Pancreas (tissue), 10 donors: ENCODE measurements around the gene CCDC92. TPM values are rescaled to one million over a fixed set of nuclear protein-coding genes. Genes with fewer than 3 reads are reported as not detected.

ENCODE experiments used
- ATAC-seq, 4 donors: fragments of 200-7000 bp; cut with Tn5 transposase; one replicate each; pipeline versions ENCODE4 v1.8.0 to v1.9.1; 2020; ENCODE audit warnings: mild to moderate bottlenecking in 4 of 4, moderate library complexity in 4 of 4
- DNase-seq, 6 donors: peaks; one replicate each; pipeline ENCODE4 v3.0.0-alpha.2; 2020
- FAIRE-seq: peaks from 2 replicates; lab custom pipeline; 2012; peaks lifted over from hg19 to GRCh38; lab: Jason Lieb, UNC
- H3K27ac ChIP-seq, 4 donors: fragments of 200-600 bp; sonication (generic); 1 replicate in 3 of 4; 2 replicates in 1 of 4; pipeline versions ENCODE4 v1.5.0 to v1.8.0; 2020
- H3K27me3 ChIP-seq, 4 donors: fragments of 200-600 bp; one replicate each; pipeline ENCODE4 v1.8.0; 2021
- H3K36me3 ChIP-seq, 3 donors: fragments of 200-600 bp; sonication (generic) in 1 of 3; one replicate each; pipeline versions ENCODE4 v1.5.0 to v1.8.0; 2020 to 2021
- H3K4me1 ChIP-seq, 3 donors: fragments of 200-600 bp; one replicate each; pipeline ENCODE4 v1.8.0; 2021
- H3K4me3 ChIP-seq, 4 donors: fragments of 200-600 bp; sonication (generic) in 2 of 4; one replicate each; pipeline versions ENCODE4 v1.5.0 to v1.8.0; 2020 to 2021
- H3K9me3 ChIP-seq, 4 donors: fragments of 200-600 bp; one replicate each; pipeline ENCODE4 v1.8.0; 2021
- WGBS, 2 donors: extraction: QIAGEN DNeasy Blood & Tissue Kit; methylation state at CpG; one replicate each; pipeline ENCODE4 v1.1.7; 2013; 5-methylcytosine and 5-hydroxymethylcytosine counted together
- intact Hi-C, 3 donors: fragments of 100-400 bp; cut with DNase I; formaldehyde crosslinking; loops; one replicate each; pipeline versions ENCODE4 v1.11.1 to v1.14.2; 2022
- polyA plus RNA-seq, 2 donors: library from polyadenylated mRNA; stranded (reverse); fragments of 200-250 nt; gene quantifications; one replicate each; pipeline ENCODE4 v1.2.3, GENCODE V29; 2013
- total RNA-seq, 6 donors: library from RNA; stranded (reverse); fragmentation: NEBNext Ultra II Directional in 4 of 6; extraction: Animal tissue kit (Norgen Biotek cat#: 25700) in 4 of 6; gene quantifications; one replicate each; pipeline versions ENCODE4 v1.2.1 to v1.2.4, GENCODE V29; 2021 to 2023
- TF ChIP-seq, protein P1 (sequence below), 4 donors: fragments of 200-600 bp; sonication (generic) in 3 of 4; IDR thresholded peaks; one replicate each; pipeline versions ENCODE4 v1.5.0 to v1.8.0; 2021; ENCODE audit warnings: antibody characterized with exemption in 4 of 4
- donor health status: healthy with polysubstance abuse.
- donor health status: DM: no; HTN: no; CAD: no; lungs with moderate emphysema.
- donor health status: DM: no; HTN: no; CAD: no.
- donor health status: control.
- donor health status: control.
- donor health status: Bipolar disorder and iron deficiency.
- donor health status: DM: yes; HTN: yes; CAD: no.
- donor health status: DM: no; HTN: no; CAD: no.
- donor health status: DM: no; HTN: no; CAD: no.
- donor health status: DM: yes; HTN: yes; CAD: no.

CCDC92 gene
- total and polyA plus RNA-seq, 8 donors: 9.2 to 29.4 (median 12.0) TPM

GRCh38 chr12:124007826-124008570 lies 35.4 kb upstream of the CCDC92 start:
- Histone ChIP-seq H3K27me3 (no peaks in the 10 kb centered on the region), H3K36me3 (peaks cover 0 to 15% (median 15%) of the 10 kb centered on the region in 3 donors), H3K27ac (peak overlapping the region in 1 of 4 donors; percentile 4), H3K4me1 (peaks cover 5 to 36% (median 9%) of the 10 kb centered on the region in 3 donors), H3K4me3 (no peak overlapping the region), H3K9me3 (no peaks in the 10 kb centered on the region)
- intact Hi-C loops: no loop called here
- no peak for FAIRE-seq
- peak; percentile 86 to 92 (median 88) for ATAC-seq
- 24 to 25% methylated on average over 9 of the region's 9 CpGs for WGBS, 2 donors
- TF ChIP-seq, protein P1, sequence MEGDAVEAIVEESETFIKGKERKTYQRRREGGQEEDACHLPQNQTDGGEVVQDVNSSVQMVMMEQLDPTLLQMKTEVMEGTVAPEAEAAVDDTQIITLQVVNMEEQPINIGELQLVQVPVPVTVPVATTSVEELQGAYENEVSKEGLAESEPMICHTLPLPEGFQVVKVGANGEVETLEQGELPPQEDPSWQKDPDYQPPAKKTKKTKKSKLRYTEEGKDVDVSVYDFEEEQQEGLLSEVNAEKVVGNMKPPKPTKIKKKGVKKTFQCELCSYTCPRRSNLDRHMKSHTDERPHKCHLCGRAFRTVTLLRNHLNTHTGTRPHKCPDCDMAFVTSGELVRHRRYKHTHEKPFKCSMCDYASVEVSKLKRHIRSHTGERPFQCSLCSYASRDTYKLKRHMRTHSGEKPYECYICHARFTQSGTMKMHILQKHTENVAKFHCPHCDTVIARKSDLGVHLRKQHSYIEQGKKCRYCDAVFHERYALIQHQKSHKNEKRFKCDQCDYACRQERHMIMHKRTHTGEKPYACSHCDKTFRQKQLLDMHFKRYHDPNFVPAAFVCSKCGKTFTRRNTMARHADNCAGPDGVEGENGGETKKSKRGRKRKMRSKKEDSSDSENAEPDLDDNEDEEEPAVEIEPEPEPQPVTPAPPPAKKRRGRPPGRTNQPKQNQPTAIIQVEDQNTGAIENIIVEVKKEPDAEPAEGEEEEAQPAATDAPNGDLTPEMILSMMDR (IDR thresholded peaks at IDR 0.05): no peak
- DNase-seq: peak in 4 of 6 donors; percentile 44 to 62 (median 53)

- DNase-seq: no peak
- Histone ChIP-seq H3K9me3 (no peaks in the 10 kb centered on the region), H3K27ac (no peak overlapping the region), H3K27me3 (no peaks in the 10 kb centered on the region), H3K36me3 (peaks cover 0 to 10% (median 6%) of the 10 kb centered on the region in 3 donors), H3K4me1 (peaks cover 5 to 36% (median 9%) of the 10 kb centered on the region in 3 donors), H3K4me3 (no peak overlapping the region)
- TF ChIP-seq, protein P1 (IDR thresholded peaks at IDR 0.05): no peak
- 72 to 74% methylated on average over 14 of the region's 14 CpGs for WGBS, 2 donors
- FAIRE-seq: no peak
- ATAC-seq: no peak
- intact Hi-C loops: no loop called here
These were observed 34.4 kb upstream of the CCDC92 start for GRCh38 chr12:124006846-124007713.

GRCh38 chr12:124006085-124006845 lies 33.6 kb upstream of the CCDC92 start:
- 69 to 77% methylated on average over 11 of the region's 11 CpGs for WGBS, 2 donors
- FAIRE-seq: no peak
- Histone ChIP-seq H3K36me3 (peaks cover 0 to 7% (median 5%) of the 10 kb centered on the region in 3 donors), H3K9me3 (no peaks in the 10 kb centered on the region), H3K27ac (no peak overlapping the region), H3K4me3 (no peak overlapping the region), H3K27me3 (no peaks in the 10 kb centered on the region), H3K4me1 (peaks cover 5 to 30% (median 9%) of the 10 kb centered on the region in 3 donors)
- DNase-seq: no peak
- TF ChIP-seq, protein P1 (IDR thresholded peaks at IDR 0.05): no peak
- ATAC-seq: peak in 3 of 4 donors; percentile 8 to 21 (median 18)
- intact Hi-C loops: no loop called here

DNA sequence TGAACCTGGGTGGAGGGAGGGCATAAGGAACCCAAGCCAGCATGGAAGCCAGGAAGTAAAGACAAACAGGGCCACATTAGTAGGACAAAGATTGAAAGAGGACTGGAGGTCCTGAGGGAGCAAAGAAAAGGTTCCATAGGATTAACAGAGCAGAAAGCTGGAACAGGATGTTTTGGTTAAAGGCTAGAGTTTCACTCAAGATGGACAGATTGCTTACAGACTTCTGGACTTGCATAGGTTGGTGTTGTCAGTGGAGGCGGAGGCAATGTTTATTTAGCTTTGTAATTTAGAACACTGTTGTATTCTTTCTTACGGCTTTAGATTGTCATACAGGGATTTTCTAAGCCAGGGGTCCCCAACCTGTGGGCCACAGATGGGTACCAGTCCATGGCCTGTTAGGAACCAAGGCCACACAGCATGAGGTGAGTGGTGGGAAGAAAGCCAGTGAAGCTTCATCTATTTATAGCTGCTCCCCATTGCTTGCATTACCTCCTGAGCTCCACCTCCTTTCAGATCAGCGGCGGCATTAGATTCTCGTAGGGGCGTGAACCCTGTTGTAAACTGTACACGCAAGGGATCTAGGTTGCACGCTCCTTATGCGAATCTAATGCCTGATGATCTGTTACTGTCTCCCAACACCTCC lies 31.7 kb upstream of the CCDC92 start:
- Histone ChIP-seq H3K9me3 (no peaks in the 10 kb centered on the region), H3K27me3 (no peaks in the 10 kb centered on the region), H3K36me3 (peaks cover 0 to 8% (median 5%) of the 10 kb centered on the region in 3 donors), H3K4me3 (no peak overlapping the region), H3K4me1 (peaks cover 5 to 27% (median 9%) of the 10 kb centered on the region in 3 donors), H3K27ac (no peak overlapping the region)
- DNase-seq: no peak
- TF ChIP-seq, protein P1 (IDR thresholded peaks at IDR 0.05): no peak
- 83 to 89% methylated on average over 9 of the region's 9 CpGs for WGBS, 2 donors
- intact Hi-C loops: no loop called here
- no peak for ATAC-seq
- FAIRE-seq: no peak
